DMS 273 treated with DMSO at 0.1 percent for 48 hours (cell line): ENCODE measurements around the gene C9.
"Not testable (repeated sequence)": the region's sequence is repeated elsewhere in the genome, so short reads cannot be mapped to it uniquely, and the experiment has no call there.

Experiments used
- DNase-seq: peaks from one replicate; lab custom pipeline; 2025; lab: John Stamatoyannopoulos, UW

C9 gene

GRCh38 chr5:39328731-39329130 is 35.6 kb downstream of the C9 start:
- no peak for DNase-seq

GRCh38 chr5:39323542-39323941 is 40.8 kb downstream of the C9 start:
- no peak for DNase-seq

GRCh38 chr5:39319395-39319794 is 44.9 kb downstream of the C9 start:
- no peak for DNase-seq

- not testable (repeated sequence) for DNase-seq
Observed at GRCh38 chr5:39316464-39316863, 47.8 kb downstream of the C9 start.

GRCh38 chr5:39315995-39316394 is 48.3 kb downstream of the C9 start:
- DNase-seq = no peak

GRCh38 chr5:39314591-39314990 is 49.7 kb downstream of the C9 start:
- no peak for DNase-seq

GRCh38 chr5:39309534-39309933 is 54.8 kb downstream of the C9 start:
- DNase-seq = no peak

- DNase-seq = no peak
Observed at GRCh38 chr5:39302472-39302871, 61.8 kb downstream of the C9 start.

GRCh38 chr5:39301406-39301805 is 62.9 kb downstream of the C9 start:
- DNase-seq = no peak

- no peak for DNase-seq
Observed at GRCh38 chr5:39299962-39300361, 64.3 kb downstream of the C9 start.

GRCh38 chr5:39294736-39295135 is 69.6 kb downstream of the C9 start:
- DNase-seq = no peak

GRCh38 chr5:39284552-39284951 is 79.7 kb downstream of the C9 start:
- DNase-seq = no peak

GRCh38 chr5:39283231-39283818 is 81.0 kb downstream of the C9 start:
- no peak for DNase-seq

- DNase-seq = no peak
Observed at GRCh38 chr5:39282561-39282960, 81.7 kb downstream of the C9 start.

- DNase-seq = not testable (repeated sequence)
Observed at GRCh38 chr5:39275865-39276264, 88.4 kb downstream of the C9 start.

- DNase-seq = no peak
Observed at GRCh38 chr5:39274398-39275085, 89.8 kb downstream of the C9 start.

GRCh38 chr5:39273314-39273954 is 90.9 kb downstream of the C9 start:
- DNase-seq = no peak

- not testable (repeated sequence) for DNase-seq
Observed at GRCh38 chr5:39272869-39273231, 91.4 kb downstream of the C9 start.

- DNase-seq = no peak
Observed at GRCh38 chr5:39270225-39270848, 94.0 kb downstream of the C9 start.

GRCh38 chr5:39267186-39267585 is 97.1 kb downstream of the C9 start:
- no peak for DNase-seq

GRCh38 chr5:39266442-39266841 is 97.9 kb downstream of the C9 start:
- no peak for DNase-seq

GRCh38 chr5:39264528-39264927 is 99.8 kb downstream of the C9 start:
- no peak for DNase-seq

GRCh38 chr5:39262981-39263380 is 101.3 kb downstream of the C9 start:
- DNase-seq = no peak
